ENCODE measurements around the gene ZNF407. TPM values are rescaled to one million over a fixed set of nuclear protein-coding genes. Genes with fewer than 3 reads are reported as not detected.

The ZNF407 gene
- total RNA-seq, 1 donor = 10.0 TPM

DNA sequence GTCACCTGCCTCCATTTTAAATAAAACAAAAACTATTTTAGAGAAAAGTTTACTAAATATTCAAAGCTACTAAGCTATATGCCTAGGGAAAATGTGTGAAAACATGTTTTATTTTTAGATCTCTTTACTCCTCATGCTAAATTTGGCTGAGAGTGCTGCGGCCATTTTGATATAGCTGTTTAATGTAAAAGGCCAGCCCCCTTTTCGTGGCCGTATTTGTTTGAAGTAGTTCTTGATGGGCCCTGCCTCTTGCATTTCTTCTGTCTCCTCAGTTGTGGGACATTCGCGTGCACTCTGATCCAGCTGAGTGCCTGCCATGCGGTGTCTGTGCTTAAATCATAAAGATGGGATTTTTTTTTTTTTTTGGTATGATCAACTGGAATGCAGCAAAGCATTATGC lies 64.0 kb downstream of the ZNF407 start:
- DNase-seq (ENCODE audit: low read depth in 2 of 3, low spot score in 2 of 3) = no peak

GRCh38 chr18:74662622-74663021 lies 65.0 kb downstream of the ZNF407 start:
- no peak for DNase-seq (ENCODE audit: low read depth in 2 of 3, low spot score in 2 of 3)

- no peak for DNase-seq (ENCODE audit: low read depth in 2 of 3, low spot score in 2 of 3)
Observed at GRCh38 chr18:74665346-74665745, 67.7 kb downstream of the ZNF407 start.

DNA sequence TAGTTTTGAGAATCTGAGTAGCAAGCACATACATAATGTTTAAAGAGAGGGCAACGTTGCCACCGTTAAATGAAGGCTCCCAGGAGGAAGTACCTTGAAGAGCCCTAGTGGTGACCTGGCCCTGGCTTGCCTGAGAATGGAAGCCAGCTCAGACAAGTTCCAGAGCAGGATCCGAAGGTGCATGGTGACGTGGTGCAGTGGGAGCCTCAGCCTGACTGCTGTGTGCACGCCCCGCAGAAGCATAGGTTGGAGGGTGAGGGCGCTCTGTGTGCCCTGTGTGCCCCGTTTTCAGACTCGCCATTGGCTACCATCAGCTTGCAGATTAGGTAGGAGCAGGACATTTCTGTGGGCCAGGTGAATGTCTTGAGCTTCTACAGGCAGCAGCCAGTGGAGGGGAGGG lies 68.2 kb downstream of the ZNF407 start:
- no peak for DNase-seq (ENCODE audit: low read depth in 2 of 3, low spot score in 2 of 3)

DNA sequence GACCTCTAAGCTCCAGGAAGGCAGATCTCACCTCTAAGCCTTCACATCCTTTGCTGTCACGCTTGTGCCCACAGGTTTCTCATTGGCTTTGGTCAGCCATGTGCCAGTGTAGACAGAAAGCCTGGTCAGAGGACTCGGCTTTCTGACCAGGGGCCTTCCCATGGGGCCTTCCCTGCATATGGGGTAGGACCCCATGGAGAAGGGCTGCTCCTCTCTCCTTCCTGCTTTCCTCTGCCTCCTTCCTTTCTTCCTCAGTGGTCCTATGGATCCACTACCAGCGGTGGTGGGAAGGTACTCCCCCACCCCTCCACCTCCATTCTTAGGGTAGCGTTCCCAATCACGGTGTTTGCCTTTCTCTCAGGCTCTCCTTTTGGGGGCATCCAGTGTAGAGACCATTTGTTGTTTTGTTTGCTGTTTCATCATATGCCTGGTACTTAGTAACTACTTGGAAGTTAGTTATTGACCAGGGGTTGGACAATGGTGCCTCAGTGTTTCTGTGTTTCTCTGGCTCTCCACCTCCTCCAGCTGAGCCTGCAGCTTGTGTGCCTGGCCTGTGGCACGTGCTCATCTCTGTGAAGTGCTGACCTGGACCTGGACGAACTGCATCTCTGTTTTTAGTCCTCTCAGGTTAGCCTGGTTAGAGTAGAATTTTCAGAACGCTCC lies 71.6 kb downstream of the ZNF407 start:
- no peak for DNase-seq (ENCODE audit: low read depth in 2 of 3, low spot score in 2 of 3)

DNA sequence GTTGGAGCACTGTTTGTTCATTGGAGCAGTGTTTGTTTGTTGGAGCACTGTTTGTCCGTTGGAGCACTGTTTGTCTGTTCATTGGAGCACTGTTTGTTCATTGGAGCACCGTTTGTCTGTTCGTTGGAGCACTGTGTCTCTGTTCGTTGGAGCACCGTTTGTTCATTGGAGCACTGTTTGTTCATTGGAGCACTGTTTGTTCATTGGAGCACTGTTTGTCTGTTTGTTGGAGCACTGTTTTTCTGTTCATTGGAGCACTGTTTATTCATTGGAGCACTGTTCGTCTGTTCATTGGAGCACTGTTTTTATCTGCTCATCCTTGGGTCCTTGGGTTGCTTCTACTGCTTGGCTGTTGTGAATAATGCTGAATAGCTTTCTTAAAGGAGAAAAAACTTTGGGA lies 74.7 kb downstream of the ZNF407 start:
- DNase-seq (ENCODE audit: low read depth in 2 of 3, low spot score in 2 of 3) = no peak

- DNase-seq (ENCODE audit: low read depth in 2 of 3, low spot score in 2 of 3) = no peak
Observed at GRCh38 chr18:74674487-74674886, 76.8 kb downstream of the ZNF407 start.

- DNase-seq (ENCODE audit: low read depth in 2 of 3, low spot score in 2 of 3) = no peak
Observed at GRCh38 chr18:74679006-74679678, 81.5 kb downstream of the ZNF407 start.

DNA sequence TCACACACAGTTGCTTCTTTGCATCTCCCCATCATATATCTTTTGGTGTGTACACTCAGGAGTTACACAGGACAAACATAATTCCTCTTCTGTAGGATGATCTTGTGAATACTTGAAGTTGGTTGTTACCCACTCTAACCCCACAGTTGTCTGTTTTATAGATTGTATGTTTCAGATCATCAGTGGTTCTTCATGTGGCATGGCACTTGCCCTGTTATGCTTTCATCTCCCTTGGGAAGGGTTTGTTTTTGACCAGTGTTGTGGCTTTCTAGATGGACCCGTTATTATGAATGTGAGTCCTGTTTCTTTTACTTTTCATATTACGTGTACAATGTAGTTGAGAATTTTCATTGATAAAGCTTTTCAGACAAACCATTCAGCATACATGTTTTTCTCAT lies 82.0 kb downstream of the ZNF407 start:
- DNase-seq (ENCODE audit: low read depth in 2 of 3, low spot score in 2 of 3) = no peak

GRCh38 chr18:74682141-74682990 lies 84.7 kb downstream of the ZNF407 start:
- no peak for DNase-seq (ENCODE audit: low read depth in 2 of 3, low spot score in 2 of 3)

- no peak for DNase-seq (ENCODE audit: low read depth in 2 of 3, low spot score in 2 of 3)
Observed at GRCh38 chr18:74682991-74683297, 85.3 kb downstream of the ZNF407 start.

DNA sequence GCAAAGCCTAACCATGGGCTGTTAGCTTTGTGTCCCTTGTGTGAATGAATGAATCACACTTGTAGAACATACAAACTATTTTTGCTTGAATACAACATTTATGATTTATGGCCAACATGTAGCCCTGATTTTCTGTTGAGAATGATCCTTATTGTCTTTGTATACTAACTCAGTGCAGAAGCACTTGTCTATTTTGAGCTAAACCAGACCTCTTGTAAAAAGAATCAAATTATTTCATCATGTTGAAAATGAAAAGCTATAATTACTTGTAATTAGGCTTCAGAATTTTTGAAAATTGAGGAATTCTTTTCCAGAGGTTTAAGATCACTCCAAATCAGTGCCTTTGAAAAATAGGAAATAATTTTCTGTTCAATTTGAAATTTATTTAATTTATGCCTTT lies 85.9 kb downstream of the ZNF407 start:
- no peak for DNase-seq (ENCODE audit: low read depth in 2 of 3, low spot score in 2 of 3)

DNA sequence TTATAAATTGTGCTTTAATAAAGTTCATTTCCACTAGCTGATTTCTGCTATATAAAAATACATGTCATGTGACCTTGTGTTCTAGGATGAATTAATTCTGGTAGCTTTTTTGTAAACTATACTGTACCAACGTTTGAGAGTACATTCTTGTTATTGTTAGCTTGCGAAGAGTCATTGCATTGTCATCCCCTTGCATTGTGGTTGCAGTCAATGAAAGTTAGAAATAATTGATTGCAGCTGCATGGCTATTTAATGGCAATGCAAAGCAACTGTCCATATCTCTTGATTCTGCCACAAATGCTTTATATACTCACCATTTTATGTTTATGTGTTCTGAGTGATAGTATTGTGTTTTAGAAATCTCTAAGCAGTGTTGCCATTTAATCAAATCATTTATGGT lies 91.6 kb downstream of the ZNF407 start:
- DNase-seq (ENCODE audit: low read depth in 2 of 3, low spot score in 2 of 3) = no peak

- DNase-seq (ENCODE audit: low read depth in 2 of 3, low spot score in 2 of 3) = no peak
Observed at GRCh38 chr18:74692367-74693013, 94.8 kb downstream of the ZNF407 start.

- DNase-seq (ENCODE audit: low read depth in 2 of 3, low spot score in 2 of 3) = no peak
Observed at GRCh38 chr18:74694436-74694835, 96.8 kb downstream of the ZNF407 start.

DNA sequence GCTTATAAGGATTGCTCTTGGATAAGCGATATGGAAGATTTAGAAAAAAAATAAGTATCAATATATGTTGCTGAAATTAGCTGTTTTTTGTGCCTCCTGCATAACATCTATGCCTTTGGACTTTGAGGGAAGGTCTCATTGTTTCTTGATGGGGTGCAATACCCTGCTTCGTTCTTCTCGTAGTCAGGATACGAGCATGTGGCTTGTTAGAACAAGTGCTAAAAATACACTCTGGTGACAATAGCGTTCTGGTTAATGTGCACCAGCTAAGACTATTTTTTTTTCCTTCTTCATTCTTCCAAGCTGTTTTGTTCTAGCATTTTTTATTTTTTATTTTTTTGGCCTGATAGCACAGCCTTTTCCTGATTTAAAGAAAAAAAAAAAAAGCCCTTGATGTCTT lies 97.5 kb downstream of the ZNF407 start:
- DNase-seq (ENCODE audit: low read depth in 2 of 3, low spot score in 2 of 3) = no peak

DNA sequence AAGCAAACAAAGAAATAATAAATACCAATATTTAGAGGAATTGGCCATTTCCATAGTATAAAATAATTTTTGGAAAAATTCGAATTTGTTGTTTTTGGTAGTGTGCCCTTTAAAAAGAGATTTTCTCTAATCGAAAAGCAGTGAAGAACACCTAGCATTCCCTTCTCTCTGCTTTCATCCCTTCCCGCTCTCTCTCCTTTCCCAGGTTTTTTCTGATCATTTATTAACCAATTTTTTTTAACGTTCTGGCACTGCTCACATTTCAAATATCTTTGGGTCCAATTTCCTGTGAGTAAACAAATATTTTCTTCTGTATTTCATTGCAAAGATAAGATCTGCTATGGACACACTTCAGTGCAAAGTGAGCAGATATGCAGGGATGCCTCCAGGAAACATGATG lies 101.2 kb downstream of the ZNF407 start:
- DNase-seq (ENCODE audit: low read depth in 2 of 3, low spot score in 2 of 3) = no peak

DNA sequence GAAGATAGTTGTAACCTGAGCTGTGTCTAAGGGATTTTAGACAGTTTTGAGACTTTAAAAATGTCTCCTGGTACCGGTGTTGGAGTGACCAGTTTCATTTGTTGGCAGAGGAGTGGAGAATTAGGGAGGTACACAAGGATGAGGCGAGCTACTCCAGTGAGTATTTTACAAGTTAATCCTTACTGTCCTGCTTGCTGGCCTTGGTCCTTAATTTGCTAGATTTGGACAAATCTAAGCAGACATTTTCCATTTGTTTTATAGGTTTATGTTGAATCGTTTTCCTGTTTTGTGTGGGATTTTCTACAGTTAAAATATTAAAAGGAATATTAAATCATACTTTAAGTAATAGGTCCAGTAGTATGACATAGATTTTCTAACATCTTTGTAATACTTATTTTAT lies 101.8 kb downstream of the ZNF407 start:
- no peak for DNase-seq (ENCODE audit: low read depth in 2 of 3, low spot score in 2 of 3)

DNA sequence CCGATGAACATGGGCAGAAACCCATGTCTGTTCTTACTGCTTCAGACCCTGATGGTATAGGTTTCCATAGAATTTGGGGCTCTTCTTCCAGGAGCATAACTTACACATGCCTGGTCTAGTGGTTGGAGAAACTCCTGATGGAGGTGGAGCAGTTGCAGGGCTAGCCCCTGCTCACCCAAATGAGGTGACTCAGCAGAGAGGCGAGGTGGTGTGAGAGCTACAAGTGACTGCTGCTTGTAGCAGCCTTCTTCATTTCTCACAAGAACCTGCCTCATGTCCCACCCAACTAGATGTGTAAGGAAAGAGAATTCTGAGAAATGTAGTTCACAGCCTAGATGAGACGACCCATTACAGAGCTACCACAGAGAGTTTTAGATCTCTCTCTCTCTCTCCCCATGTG lies 105.3 kb downstream of the ZNF407 start:
- no peak for DNase-seq (ENCODE audit: low read depth in 2 of 3, low spot score in 2 of 3)

DNA sequence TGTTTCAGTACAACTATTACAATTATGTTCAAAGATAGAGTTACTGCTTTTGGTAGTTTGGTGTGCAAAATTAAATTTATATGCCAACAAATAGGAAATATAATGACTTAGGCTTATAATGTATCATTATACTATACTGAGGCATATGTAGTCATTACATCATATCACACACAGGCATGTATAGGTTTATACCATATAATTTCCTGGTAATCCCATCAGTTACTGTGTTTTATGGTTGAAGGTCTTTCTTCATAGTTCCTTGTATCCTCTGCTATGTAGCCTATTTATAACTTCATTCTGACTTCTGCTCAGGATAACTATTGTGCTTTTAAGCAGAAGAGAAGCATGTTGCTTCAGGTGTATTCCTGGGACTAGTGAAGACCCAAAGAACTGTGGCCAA lies 110.5 kb downstream of the ZNF407 start:
- no peak for DNase-seq (ENCODE audit: low read depth in 2 of 3, low spot score in 2 of 3)

- DNase-seq (ENCODE audit: low read depth in 2 of 3, low spot score in 2 of 3) = no peak
Observed at GRCh38 chr18:74709452-74709851, 111.8 kb downstream of the ZNF407 start.

All from hematopoietic multipotent progenitor cell (in vitro differentiated cells).